HepG2 (cell line): ENCODE data around the gene LLGL1. TPM values are rescaled to one million over a fixed set of nuclear protein-coding genes. Genes with fewer than 3 reads are reported as not detected.

ENCODE experiments used
- ATAC-seq: fragments of 200-7000 bp; cut with Tn5 transposase; 3 replicates; pipeline ENCODE4 v1.9.1; 2020; ENCODE audit warnings: mild to moderate bottlenecking, moderate library complexity
- BruUV-seq: library from RNA; stranded (reverse); fragments of 400-500 nt; replicated peaks from 2 replicates; lab custom pipeline; 2021; lab: Mats Ljungman, UMichigan
- CTCF ChIA-PET: fragments of 300-600 bp; formaldehyde crosslinking; extraction: SDS; loops from one replicate; lab custom pipeline; 2021; ENCODE audit warnings: low total read pairs, inconsistent platforms, low intra/inter-chr PET ratio; lab: Yijun Ruan, JAX
- POLR2A ChIA-PET: fragments of 350-600 bp; sonication (Branson Sonifier 250); formaldehyde crosslinking; loops from one replicate; lab custom pipeline; 2020; ENCODE audit warnings: antibody characterized with exemption, inconsistent platforms; lab: Yijun Ruan, JAX
- DNase-seq: peaks from one replicate; pipeline ENCODE4 v3.0.0-alpha.2; 2015; ENCODE audit warnings: low spot score
- FAIRE-seq: peaks from 3 replicates; lab custom pipeline; 2011; peaks lifted over from hg19 to GRCh38; lab: Jason Lieb, UNC
- H2AFZ ChIP-seq: one replicate; pipeline ENCODE4 v1.6.1; 2011; ENCODE audit warnings: low read length, inconsistent platforms
- H3K27ac ChIP-seq: fragments of 300-600 bp; 3 replicates; pipeline ENCODE4 v1.8.0; 2011; ENCODE audit warnings: mixed run types, mild to moderate bottlenecking, mixed read lengths, low read length, inconsistent platforms; ENCODE audit not compliant: insufficient read depth; ENCODE audit errors: extremely low read length
- H3K27me3 ChIP-seq, 2 experiments: fragments of 200-600 bp in 1 of 2; 2 replicates in 1 of 2; 3 replicates in 1 of 2; pipeline versions ENCODE4 v1.6.0 to v1.8.0; 2011; ENCODE audit warnings: low read length in 2 of 2, mild to moderate bottlenecking in 2 of 2, moderate library complexity in 2 of 2, inconsistent platforms in 1 of 2; ENCODE audit not compliant: insufficient read depth in 2 of 2, control insufficient read depth in 1 of 2
- H3K36me3 ChIP-seq, 2 experiments: fragments of 200-600 bp in 1 of 2; replicated peaks in 1 of 2; 2 replicates in 1 of 2; 3 replicates in 1 of 2; pipeline versions ENCODE4 v1.5.1 to v1.8.0; 2011; ENCODE audit warnings: low read length in 2 of 2, inconsistent platforms in 1 of 2; ENCODE audit not compliant: insufficient read depth in 2 of 2, control insufficient read depth in 1 of 2
- H3K4me1 ChIP-seq: 2 replicates; pipeline ENCODE4 v1.5.1; 2012; ENCODE audit warnings: low read length, inconsistent platforms; ENCODE audit not compliant: insufficient read depth
- H3K4me2 ChIP-seq: 2 replicates; pipeline ENCODE4 v1.6.0; 2011; ENCODE audit warnings: low read depth, low read length, inconsistent platforms
- H3K4me3 ChIP-seq, 3 experiments: fragments of 200-600 bp in 1 of 3; sonication (generic), shearing (Covaris generic) in 1 of 3; replicated peaks in 1 of 3; 2 replicates each; pipeline ENCODE4 v1.5.1; 2011 to 2016; ENCODE audit warnings: low read length in 3 of 3, inconsistent platforms in 2 of 3, low read depth in 2 of 3, mild to moderate bottlenecking in 2 of 3, control low read depth in 1 of 3, mixed read lengths in 1 of 3; ENCODE audit not compliant: insufficient read depth in 1 of 3
- H3K79me2 ChIP-seq: one replicate; pipeline ENCODE4 v1.6.1; 2011; ENCODE audit warnings: low read length, inconsistent platforms; ENCODE audit not compliant: insufficient read depth
- H3K9ac ChIP-seq: 2 replicates; pipeline ENCODE4 v1.6.0; 2011; ENCODE audit warnings: mild to moderate bottlenecking, low read depth, low read length, inconsistent platforms; ENCODE audit not compliant: insufficient read depth
- H3K9me3 ChIP-seq: 2 replicates; pipeline ENCODE4 v1.5.1; 2012; ENCODE audit warnings: mild to moderate bottlenecking, low read length
- H4K20me1 ChIP-seq: 2 replicates; pipeline ENCODE4 v1.6.0; 2011; ENCODE audit warnings: inconsistent platforms, mild to moderate bottlenecking, low read length, moderate library complexity; ENCODE audit not compliant: insufficient read depth
- CHCHD3 ChIP-seq: sonication (generic); formaldehyde crosslinking; IDR thresholded peaks from 2 replicates; pipeline ENCODE4 v1.8.0; 2022; ENCODE audit warnings: mild to moderate bottlenecking, missing genetic modification reagents, moderate library complexity
- GATAD1 ChIP-seq: IDR thresholded peaks from 2 replicates; pipeline ENCODE4 v1.6.1; 2016; ENCODE audit warnings: missing genetic modification reagents, missing compliant biosample characterization
- HMGA1 ChIP-seq: sonication (generic); formaldehyde crosslinking; conservative IDR thresholded peaks from 2 replicates; pipeline ENCODE4 v1.4.0; 2020; ENCODE audit warnings: missing genetic modification reagents
- POLR2AphosphoS2 ChIP-seq: IDR thresholded peaks from 2 replicates; pipeline ENCODE4 v1.6.1; 2011; ENCODE audit warnings: low read depth, low read length, improper control_type of control experiment
- RAD21 ChIP-seq: fragments of 450-650 bp; formaldehyde crosslinking; IDR thresholded peaks from 2 replicates; pipeline ENCODE4 v1.5.0; 2020; ENCODE audit warnings: mild to moderate bottlenecking
- SRF ChIP-seq: IDR thresholded peaks from 2 replicates; pipeline ENCODE4 v1.6.1; 2011; ENCODE audit warnings: mild to moderate bottlenecking, low read depth, low read length, moderate library complexity
- TOE1 ChIP-seq: sonication (generic); formaldehyde crosslinking; IDR thresholded peaks from 2 replicates; pipeline ENCODE4 v1.4.0; 2020; ENCODE audit warnings: mild to moderate bottlenecking, missing genetic modification reagents
- ZNF761 ChIP-seq: sonication (generic); formaldehyde crosslinking; conservative IDR thresholded peaks from 2 replicates; pipeline ENCODE4 v1.4.0; 2020; ENCODE audit warnings: mild to moderate bottlenecking, missing genetic modification reagents
- WGBS: methylation state at CpG from one replicate; pipeline ENCODE4 v1.1.6; 2017; ENCODE audit warnings: low lambda C conversion rate; 5-methylcytosine and 5-hydroxymethylcytosine counted together
- in situ Hi-C: cut with HindIII; loops from 2 replicates; pipeline ENCODE4 v1.10.0; 2017; ENCODE audit warnings: low pct_unique_long_range_greater_than_20kb; ENCODE audit not compliant: extremely low pct_ligation_motif_present
- intact Hi-C: fragments of 100-400 bp; cut with micrococcal nuclease; formaldehyde crosslinking; loops from one replicate; pipeline ENCODE4 v1.10.0; 2022; ENCODE audit not compliant: unreplicated experiment
- polyA plus RNA-seq, 8 experiments: library from polyadenylated mRNA; depleted of rRNA in 3 of 8; stranded (reverse) in 7 of 8; unstranded in 1 of 8; fragments of >200 nt; fragmentation: Illumina TruSeq in 4 of 8; extraction: Trizol in 4 of 8; gene quantifications; 2 replicates each; pipeline versions ENCODE4 v1.2.1 to v1.2.3, GENCODE V29; 2011 to 2016; ENCODE audit warnings: low read depth in 4 of 8, missing spikeins in 1 of 8, mixed read lengths in 1 of 8; ENCODE audit not compliant: insufficient read depth in 1 of 8
- total RNA-seq, 5 experiments: library from RNA; depleted of rRNA; stranded (reverse); fragments of >200 nt; fragmentation: Illumina TruSeq; extraction: Trizol; gene quantifications; 2 replicates each; pipeline ENCODE4 v1.2.3, GENCODE V29; 2016; ENCODE audit warnings: low read depth in 1 of 5
- TF ChIP-seq, protein P1 (sequence below): IDR thresholded peaks from 2 replicates; pipeline ENCODE4 v1.6.1; 2016; ENCODE audit warnings: control low read depth
- TF ChIP-seq, protein P2 (sequence below): sonication (generic); formaldehyde crosslinking; IDR thresholded peaks from 2 replicates; pipeline ENCODE4 v1.4.0; 2020; ENCODE audit warnings: missing genetic modification reagents
- TF ChIP-seq, protein P3 (sequence below): sonication (generic); formaldehyde crosslinking; IDR thresholded peaks from 2 replicates; pipeline ENCODE4 v1.5.0; 2020; ENCODE audit warnings: mild to moderate bottlenecking, missing genetic modification reagents
- TF ChIP-seq, protein P4 (sequence below): sonication (generic); formaldehyde crosslinking; IDR thresholded peaks from 2 replicates; pipeline ENCODE4 v1.5.0; 2020; ENCODE audit warnings: mild to moderate bottlenecking, missing genetic modification reagents
- TF ChIP-seq, protein P5 (sequence below): sonication (generic); formaldehyde crosslinking; IDR thresholded peaks from 2 replicates; pipeline ENCODE4 v1.5.1; 2020; ENCODE audit warnings: mild to moderate bottlenecking, moderate library complexity, missing genetic modification reagents

The LLGL1 gene
- total and polyA plus RNA-seq, 2 of the 13 experiments (the other 11 are each of a cell fraction or from before 2014, with no cell fraction given), result 15.0 to 15.3 TPM

DNA sequence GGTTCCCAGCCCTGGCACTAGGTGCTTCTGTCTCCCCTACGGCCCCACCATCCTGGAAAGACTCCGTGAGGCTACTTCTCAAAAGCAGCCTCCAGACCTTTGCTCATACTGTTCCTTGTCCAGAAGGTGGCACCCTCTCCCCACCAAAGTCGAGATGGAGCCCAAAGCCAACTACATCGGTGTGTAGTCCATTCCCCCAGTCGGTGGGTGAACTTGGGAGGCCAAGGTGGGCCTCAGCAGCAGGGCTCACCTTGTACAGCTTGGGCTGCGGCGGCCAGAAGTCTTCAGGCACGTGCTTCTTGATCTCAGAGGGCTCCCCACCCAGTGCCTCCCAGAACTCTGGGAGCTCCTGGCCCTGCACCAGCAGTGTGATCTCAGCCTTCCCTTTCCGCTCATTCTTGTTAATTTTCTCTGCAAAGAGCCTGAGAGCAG, 22.9 kb downstream of the LLGL1 start:
- FAIRE-seq, result peak; percentile 77
- Histone ChIP-seq H3K27ac (no peak overlapping the region), H3K79me2 (no peaks in the 10 kb centered on the region), H3K36me3 (peaks cover 39 to 71% of the 10 kb centered on the region in 2 experiments), H2AFZ (no peak overlapping the region), H3K9ac (no peak overlapping the region), H4K20me1 (no peaks in the 10 kb centered on the region), H3K4me1 (no peaks in the 10 kb centered on the region), H3K4me3 (no peak overlapping the region), H3K9me3 (no peaks in the 10 kb centered on the region), H3K27me3 (no peaks in the 10 kb centered on the region), H3K4me2 (no peak overlapping the region)
- peak; percentile 56 for DNase-seq
- in situ Hi-C loops (no loop called here), intact Hi-C loops (no loop called here)
- POLR2A ChIA-PET, result interaction anchor here (1.8 kb wide), 1 partner anchor 11 kb away, joined by 5 read pairs; no protein-coding TSS in a partner anchor
- no TSS peak for BruUV-seq
- ATAC-seq, result peak; percentile 71
- WGBS, result 52% methylated on average over 9 of the region's 9 CpGs
- CTCF ChIA-PET, result interaction anchor here (1.0 to 1.1 kb wide), 2 partner anchors 71 to 130 kb away, joined by 3 read pairs; partner anchors contain the start of gene EVPLL
- no peak for TF ChIP-seq POLR2AphosphoS2
- TF ChIP-seq SRF, result no peak
- TF ChIP-seq, protein P1, sequence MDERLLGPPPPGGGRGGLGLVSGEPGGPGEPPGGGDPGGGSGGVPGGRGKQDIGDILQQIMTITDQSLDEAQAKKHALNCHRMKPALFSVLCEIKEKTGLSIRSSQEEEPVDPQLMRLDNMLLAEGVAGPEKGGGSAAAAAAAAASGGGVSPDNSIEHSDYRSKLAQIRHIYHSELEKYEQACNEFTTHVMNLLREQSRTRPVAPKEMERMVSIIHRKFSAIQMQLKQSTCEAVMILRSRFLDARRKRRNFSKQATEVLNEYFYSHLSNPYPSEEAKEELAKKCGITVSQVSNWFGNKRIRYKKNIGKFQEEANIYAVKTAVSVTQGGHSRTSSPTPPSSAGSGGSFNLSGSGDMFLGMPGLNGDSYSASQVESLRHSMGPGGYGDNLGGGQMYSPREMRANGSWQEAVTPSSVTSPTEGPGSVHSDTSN (CRISPR knock-in tag), result no peak
- no peak for TF ChIP-seq GATAD1 (CRISPR knock-in tag)
- TF ChIP-seq ZNF761 (CRISPR knock-in tag), result no peak
- TF ChIP-seq HMGA1, result no peak
- TF ChIP-seq, protein P2, sequence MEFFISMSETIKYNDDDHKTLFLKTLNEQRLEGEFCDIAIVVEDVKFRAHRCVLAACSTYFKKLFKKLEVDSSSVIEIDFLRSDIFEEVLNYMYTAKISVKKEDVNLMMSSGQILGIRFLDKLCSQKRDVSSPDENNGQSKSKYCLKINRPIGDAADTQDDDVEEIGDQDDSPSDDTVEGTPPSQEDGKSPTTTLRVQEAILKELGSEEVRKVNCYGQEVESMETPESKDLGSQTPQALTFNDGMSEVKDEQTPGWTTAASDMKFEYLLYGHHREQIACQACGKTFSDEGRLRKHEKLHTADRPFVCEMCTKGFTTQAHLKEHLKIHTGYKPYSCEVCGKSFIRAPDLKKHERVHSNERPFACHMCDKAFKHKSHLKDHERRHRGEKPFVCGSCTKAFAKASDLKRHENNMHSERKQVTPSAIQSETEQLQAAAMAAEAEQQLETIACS (CRISPR knock-in tag), result no peak
- TF ChIP-seq CHCHD3 (CRISPR knock-in tag), result no peak
- TF ChIP-seq, protein P3, sequence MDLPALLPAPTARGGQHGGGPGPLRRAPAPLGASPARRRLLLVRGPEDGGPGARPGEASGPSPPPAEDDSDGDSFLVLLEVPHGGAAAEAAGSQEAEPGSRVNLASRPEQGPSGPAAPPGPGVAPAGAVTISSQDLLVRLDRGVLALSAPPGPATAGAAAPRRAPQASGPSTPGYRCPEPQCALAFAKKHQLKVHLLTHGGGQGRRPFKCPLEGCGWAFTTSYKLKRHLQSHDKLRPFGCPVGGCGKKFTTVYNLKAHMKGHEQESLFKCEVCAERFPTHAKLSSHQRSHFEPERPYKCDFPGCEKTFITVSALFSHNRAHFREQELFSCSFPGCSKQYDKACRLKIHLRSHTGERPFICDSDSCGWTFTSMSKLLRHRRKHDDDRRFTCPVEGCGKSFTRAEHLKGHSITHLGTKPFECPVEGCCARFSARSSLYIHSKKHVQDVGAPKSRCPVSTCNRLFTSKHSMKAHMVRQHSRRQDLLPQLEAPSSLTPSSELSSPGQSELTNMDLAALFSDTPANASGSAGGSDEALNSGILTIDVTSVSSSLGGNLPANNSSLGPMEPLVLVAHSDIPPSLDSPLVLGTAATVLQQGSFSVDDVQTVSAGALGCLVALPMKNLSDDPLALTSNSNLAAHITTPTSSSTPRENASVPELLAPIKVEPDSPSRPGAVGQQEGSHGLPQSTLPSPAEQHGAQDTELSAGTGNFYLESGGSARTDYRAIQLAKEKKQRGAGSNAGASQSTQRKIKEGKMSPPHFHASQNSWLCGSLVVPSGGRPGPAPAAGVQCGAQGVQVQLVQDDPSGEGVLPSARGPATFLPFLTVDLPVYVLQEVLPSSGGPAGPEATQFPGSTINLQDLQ, result no peak
- TF ChIP-seq TOE1, result no peak
- peak; percentile 74; the same call in 1 of the 2 replicates for TF ChIP-seq RAD21 (CRISPR knock-in tag)
- TF ChIP-seq, protein P4, sequence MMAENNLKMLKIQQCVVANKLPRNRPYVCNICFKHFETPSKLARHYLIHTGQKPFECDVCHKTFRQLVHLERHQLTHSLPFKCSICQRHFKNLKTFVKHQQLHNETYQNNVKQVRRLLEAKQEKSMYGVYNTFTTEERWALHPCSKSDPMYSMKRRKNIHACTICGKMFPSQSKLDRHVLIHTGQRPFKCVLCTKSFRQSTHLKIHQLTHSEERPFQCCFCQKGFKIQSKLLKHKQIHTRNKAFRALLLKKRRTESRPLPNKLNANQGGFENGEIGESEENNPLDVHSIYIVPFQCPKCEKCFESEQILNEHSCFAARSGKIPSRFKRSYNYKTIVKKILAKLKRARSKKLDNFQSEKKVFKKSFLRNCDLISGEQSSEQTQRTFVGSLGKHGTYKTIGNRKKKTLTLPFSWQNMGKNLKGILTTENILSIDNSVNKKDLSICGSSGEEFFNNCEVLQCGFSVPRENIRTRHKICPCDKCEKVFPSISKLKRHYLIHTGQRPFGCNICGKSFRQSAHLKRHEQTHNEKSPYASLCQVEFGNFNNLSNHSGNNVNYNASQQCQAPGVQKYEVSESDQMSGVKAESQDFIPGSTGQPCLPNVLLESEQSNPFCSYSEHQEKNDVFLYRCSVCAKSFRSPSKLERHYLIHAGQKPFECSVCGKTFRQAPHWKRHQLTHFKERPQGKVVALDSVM (CRISPR knock-in tag), result no peak
- TF ChIP-seq, protein P5, sequence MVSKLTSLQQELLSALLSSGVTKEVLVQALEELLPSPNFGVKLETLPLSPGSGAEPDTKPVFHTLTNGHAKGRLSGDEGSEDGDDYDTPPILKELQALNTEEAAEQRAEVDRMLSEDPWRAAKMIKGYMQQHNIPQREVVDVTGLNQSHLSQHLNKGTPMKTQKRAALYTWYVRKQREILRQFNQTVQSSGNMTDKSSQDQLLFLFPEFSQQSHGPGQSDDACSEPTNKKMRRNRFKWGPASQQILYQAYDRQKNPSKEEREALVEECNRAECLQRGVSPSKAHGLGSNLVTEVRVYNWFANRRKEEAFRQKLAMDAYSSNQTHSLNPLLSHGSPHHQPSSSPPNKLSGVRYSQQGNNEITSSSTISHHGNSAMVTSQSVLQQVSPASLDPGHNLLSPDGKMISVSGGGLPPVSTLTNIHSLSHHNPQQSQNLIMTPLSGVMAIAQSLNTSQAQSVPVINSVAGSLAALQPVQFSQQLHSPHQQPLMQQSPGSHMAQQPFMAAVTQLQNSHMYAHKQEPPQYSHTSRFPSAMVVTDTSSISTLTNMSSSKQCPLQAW (CRISPR knock-in tag), result no peak
